Effector CD4-positive, alpha-beta T cell (primary cell): ENCODE data around the gene SLC22A9.

Experiments
- DNase-seq: peaks from one replicate; pipeline ENCODE4 v3.0.0-alpha.2; 2020

SLC22A9 gene

DNA sequence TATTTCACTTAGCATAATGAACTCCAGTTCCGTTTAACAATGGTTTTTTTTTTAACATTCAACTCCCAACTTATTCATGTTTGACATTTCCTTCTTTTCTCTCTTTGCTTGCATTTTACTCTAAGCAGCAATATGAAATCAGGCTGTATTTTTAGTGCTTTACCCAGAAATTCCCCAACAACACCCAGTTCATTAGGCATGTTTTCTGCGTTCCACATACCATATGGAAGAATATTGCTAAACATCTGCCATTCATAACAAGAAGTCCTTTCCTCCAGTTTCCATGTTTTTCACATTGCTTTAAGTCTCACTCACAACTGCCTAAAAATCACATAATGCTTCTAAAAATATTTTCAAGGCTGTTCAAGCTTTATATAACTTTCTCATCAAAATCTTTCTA is 75.5 kb downstream of the SLC22A9 start:
- DNase-seq = no peak

DNA sequence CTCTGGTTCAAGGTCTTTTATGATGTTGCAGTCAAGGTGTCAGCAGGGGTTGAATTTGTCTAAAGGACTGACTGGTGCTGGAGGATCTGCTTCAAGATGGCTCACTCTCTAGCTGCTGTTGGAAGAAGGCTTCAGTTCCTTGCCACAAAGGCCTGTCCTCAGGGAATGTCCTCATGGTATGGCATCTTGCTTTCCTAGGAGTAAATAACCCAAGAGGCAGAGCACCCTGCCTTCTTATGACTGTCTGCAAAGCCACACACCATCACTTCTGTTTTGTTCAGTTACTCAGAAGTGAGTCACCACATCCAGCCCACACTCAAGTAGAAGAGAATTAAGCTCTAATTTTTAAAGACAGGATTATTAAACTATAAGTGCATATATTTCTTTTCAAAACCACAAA is 76.1 kb downstream of the SLC22A9 start:
- no peak for DNase-seq

DNA sequence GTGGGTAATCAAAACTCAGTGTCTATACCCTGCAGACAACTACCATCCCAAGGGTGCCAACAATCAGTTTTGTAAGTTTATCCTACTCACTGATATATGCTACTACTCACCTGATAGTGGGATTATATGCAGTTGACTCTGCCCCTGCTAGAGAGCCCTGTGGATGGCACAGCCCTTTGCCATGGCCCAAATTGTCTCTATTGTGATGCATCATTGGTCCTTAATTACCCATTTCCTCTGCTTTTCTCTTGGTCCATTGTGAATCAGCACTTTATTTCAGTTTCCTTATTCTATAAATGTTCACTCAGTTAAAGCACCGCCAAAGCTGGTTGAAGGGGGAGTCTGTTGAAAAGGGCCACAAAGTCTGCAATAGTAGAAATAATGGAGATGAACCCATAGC is 79.1 kb downstream of the SLC22A9 start:
- DNase-seq = no peak

DNA sequence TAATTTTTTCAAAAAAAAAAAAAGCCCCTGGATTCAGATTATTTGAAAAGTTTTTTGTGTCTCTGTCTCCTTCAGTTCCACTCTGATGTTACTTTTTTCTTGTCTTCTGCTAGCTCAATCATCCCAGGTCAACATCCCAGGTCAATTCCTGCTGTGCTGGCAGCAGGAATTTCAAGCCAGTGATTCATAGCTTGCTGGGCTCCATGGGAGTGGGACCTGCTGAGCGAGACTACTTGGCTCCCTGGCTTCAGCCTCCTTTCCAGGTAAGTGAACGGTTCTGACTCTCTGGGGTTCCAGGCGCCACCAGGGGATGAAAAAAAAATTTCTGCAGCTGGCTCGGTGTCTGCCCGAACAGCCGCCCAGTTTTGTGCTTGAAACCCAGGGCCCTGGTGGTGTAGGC is 90.0 kb downstream of the SLC22A9 start:
- DNase-seq = no peak
